HepG2 (cell line): Measurements from ENCODE around the gene MSMO1. TPM values are rescaled to one million over a fixed set of nuclear protein-coding genes. Genes with fewer than 3 reads are reported as not detected.
A peak's percentile ranks its signal among the peaks of the same experiment; 100 is the strongest.

Experiments
- AHR ChIP-seq: IDR thresholded peaks from 2 replicates; pipeline ENCODE4 v1.6.1; 2018; ENCODE audit warnings: missing genetic modification reagents, missing compliant biosample characterization
- ARNT ChIP-seq: fragments of 450-650 bp; IDR thresholded peaks from 2 replicates; pipeline ENCODE4 v1.6.1; 2017
- CBX5 ChIP-seq: sonication (generic); formaldehyde crosslinking; IDR thresholded peaks from 2 replicates; pipeline ENCODE4 v1.4.0; 2020; ENCODE audit warnings: missing genetic modification reagents, borderline replicate concordance
- ESRRA ChIP-seq: sonication (generic); formaldehyde crosslinking; IDR thresholded peaks from 2 replicates; pipeline ENCODE4 v1.5.1; 2020; ENCODE audit warnings: mild to moderate bottlenecking, low read depth, missing genetic modification reagents
- GATAD2A ChIP-seq: IDR thresholded peaks from 2 replicates; pipeline ENCODE4 v1.6.1; 2016
- HMG20B ChIP-seq: conservative IDR thresholded peaks from 2 replicates; pipeline ENCODE4 v1.6.1; 2016; ENCODE audit warnings: missing genetic modification reagents, missing compliant biosample characterization
- HOXA3 ChIP-seq: sonication (generic); formaldehyde crosslinking; IDR thresholded peaks from 2 replicates; pipeline ENCODE4 v1.5.0; 2020; ENCODE audit warnings: missing genetic modification reagents
- KDM5B ChIP-seq: sonication (generic); formaldehyde crosslinking; IDR thresholded peaks from 2 replicates; pipeline ENCODE4 v1.4.0; 2020; ENCODE audit warnings: missing genetic modification reagents, mild to moderate bottlenecking, borderline replicate concordance
- NR2F2 ChIP-seq: IDR thresholded peaks from 2 replicates; pipeline ENCODE4 v1.6.1; 2012; ENCODE audit warnings: low read depth, inconsistent platforms, borderline replicate concordance
- SNAI1 ChIP-seq: sonication (generic); formaldehyde crosslinking; IDR thresholded peaks from 2 replicates; pipeline ENCODE4 v1.5.0; 2020; ENCODE audit warnings: mild to moderate bottlenecking, missing genetic modification reagents, borderline replicate concordance
- STAG1 ChIP-seq: sonication (generic); formaldehyde crosslinking; IDR thresholded peaks from 2 replicates; pipeline ENCODE4 v1.4.0; 2020; ENCODE audit warnings: missing genetic modification reagents
- TBP ChIP-seq: sonication (generic); formaldehyde crosslinking; IDR thresholded peaks from 2 replicates; pipeline ENCODE4 v1.5.0; 2020; ENCODE audit warnings: missing genetic modification reagents
- TBX3 ChIP-seq: fragments of 450-650 bp; IDR thresholded peaks from 2 replicates; pipeline ENCODE4 v1.6.1; 2017; ENCODE audit warnings: antibody characterized with exemption, mild to moderate bottlenecking, inconsistent platforms, borderline replicate concordance
- TMF1 ChIP-seq: sonication (generic); formaldehyde crosslinking; IDR thresholded peaks from 2 replicates; pipeline ENCODE4 v1.8.1; 2022; ENCODE audit warnings: low read depth, missing genetic modification reagents
- ZBTB42 ChIP-seq: sonication (generic); formaldehyde crosslinking; IDR thresholded peaks from 2 replicates; pipeline ENCODE4 v1.5.0; 2020; ENCODE audit warnings: mild to moderate bottlenecking, missing genetic modification reagents
- ZBTB8A ChIP-seq: sonication (generic); formaldehyde crosslinking; IDR thresholded peaks from 2 replicates; pipeline ENCODE4 v1.4.0; 2020; ENCODE audit warnings: mild to moderate bottlenecking, low read depth, missing genetic modification reagents, borderline replicate concordance
- ZFP37 ChIP-seq: sonication (generic); formaldehyde crosslinking; IDR thresholded peaks from 2 replicates; pipeline ENCODE4 v1.4.0; 2020; ENCODE audit warnings: missing genetic modification reagents, borderline replicate concordance
- ZNF513 ChIP-seq: sonication (generic); formaldehyde crosslinking; conservative IDR thresholded peaks from 2 replicates; pipeline ENCODE4 v1.5.0; 2020; ENCODE audit warnings: missing genetic modification reagents
- ZNF740 ChIP-seq: sonication (generic); formaldehyde crosslinking; IDR thresholded peaks from 2 replicates; pipeline ENCODE4 v1.4.0; 2020; ENCODE audit warnings: missing genetic modification reagents
- ZNF850 ChIP-seq: sonication (generic); formaldehyde crosslinking; conservative IDR thresholded peaks from 2 replicates; pipeline ENCODE4 v1.9.0; 2021; ENCODE audit warnings: mild to moderate bottlenecking, missing genetic modification reagents
- polyA plus RNA-seq, 8 experiments: library from polyadenylated mRNA; depleted of rRNA in 3 of 8; stranded (reverse) in 7 of 8; unstranded in 1 of 8; fragments of >200 nt; fragmentation: Illumina TruSeq in 4 of 8; extraction: Trizol in 4 of 8; gene quantifications; 2 replicates each; pipeline versions ENCODE4 v1.2.1 to v1.2.3, GENCODE V29; 2011 to 2016; ENCODE audit warnings: low read depth in 4 of 8, missing spikeins in 1 of 8, mixed read lengths in 1 of 8; ENCODE audit not compliant: insufficient read depth in 1 of 8
- total RNA-seq, 5 experiments: library from RNA; depleted of rRNA; stranded (reverse); fragments of >200 nt; fragmentation: Illumina TruSeq; extraction: Trizol; gene quantifications; 2 replicates each; pipeline ENCODE4 v1.2.3, GENCODE V29; 2016; ENCODE audit warnings: low read depth in 1 of 5
- TF ChIP-seq, protein P1 (sequence below): IDR thresholded peaks from 2 replicates; pipeline ENCODE4 v1.6.1; 2016; ENCODE audit warnings: control low read depth
- TF ChIP-seq, protein P2 (sequence below): sonication (generic); formaldehyde crosslinking; IDR thresholded peaks from 2 replicates; pipeline ENCODE4 v1.4.0; 2020; ENCODE audit warnings: mild to moderate bottlenecking, missing genetic modification reagents
- TF ChIP-seq, protein P3 (sequence below): sonication (generic); formaldehyde crosslinking; conservative IDR thresholded peaks from 2 replicates; pipeline ENCODE4 v1.8.0; 2022; ENCODE audit warnings: low read depth, missing genetic modification reagents

Gene MSMO1
- total and polyA plus RNA-seq, 2 of the 13 experiments (the other 11 are each of a cell fraction or from before 2014, with no cell fraction given) = 98.1 to 216 TPM

DNA sequence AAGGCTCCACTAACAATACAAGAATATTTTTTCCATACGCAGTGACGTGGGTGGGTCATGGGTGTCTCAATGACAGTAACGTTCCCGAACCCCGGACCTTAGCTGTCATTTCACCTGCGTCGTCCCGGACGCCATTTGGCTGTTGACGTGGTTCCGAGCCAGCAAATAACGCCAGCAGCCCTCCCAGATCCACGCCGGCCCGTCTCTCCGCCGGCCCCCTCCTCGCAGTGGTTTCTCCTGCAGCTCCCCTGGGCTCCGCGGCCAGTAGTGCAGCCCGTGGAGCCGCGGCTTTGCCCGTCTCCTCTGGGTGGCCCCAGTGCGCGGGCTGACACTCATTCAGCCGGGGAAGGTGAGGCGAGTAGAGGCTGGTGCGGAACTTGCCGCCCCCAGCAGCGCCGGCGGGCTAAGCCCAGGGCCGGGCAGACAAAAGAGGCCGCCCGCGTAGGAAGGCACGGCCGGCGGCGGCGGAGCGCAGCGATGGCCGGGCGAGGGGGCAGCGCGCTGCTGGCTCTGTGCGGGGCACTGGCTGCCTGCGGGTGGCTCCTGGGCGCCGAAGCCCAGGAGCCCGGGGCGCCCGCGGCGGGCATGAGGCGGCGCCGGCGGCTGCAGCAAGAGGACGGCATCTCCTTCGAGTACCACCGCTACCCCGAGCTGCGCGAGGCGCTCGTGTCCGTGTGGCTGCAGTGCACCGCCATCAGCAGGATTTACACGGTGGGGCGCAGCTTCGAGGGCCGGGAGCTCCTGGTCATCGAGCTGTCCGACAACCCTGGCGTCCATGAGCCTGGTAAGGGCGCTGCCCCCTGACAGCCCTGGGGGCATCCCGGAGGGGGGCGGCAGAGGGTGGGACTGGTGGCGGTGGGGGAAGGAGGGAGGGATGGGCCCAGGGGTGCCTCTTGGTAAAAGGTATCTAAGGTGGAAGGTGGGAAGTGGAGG, 51.5 kb downstream of the MSMO1 start, which contains the start of gene CPE (continued):
- TF ChIP-seq, protein P1, sequence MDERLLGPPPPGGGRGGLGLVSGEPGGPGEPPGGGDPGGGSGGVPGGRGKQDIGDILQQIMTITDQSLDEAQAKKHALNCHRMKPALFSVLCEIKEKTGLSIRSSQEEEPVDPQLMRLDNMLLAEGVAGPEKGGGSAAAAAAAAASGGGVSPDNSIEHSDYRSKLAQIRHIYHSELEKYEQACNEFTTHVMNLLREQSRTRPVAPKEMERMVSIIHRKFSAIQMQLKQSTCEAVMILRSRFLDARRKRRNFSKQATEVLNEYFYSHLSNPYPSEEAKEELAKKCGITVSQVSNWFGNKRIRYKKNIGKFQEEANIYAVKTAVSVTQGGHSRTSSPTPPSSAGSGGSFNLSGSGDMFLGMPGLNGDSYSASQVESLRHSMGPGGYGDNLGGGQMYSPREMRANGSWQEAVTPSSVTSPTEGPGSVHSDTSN (CRISPR knock-in tag) = no peak
- TF ChIP-seq KDM5B (CRISPR knock-in tag) = peak; percentile 60; the same call in 1 of the 2 replicates
- TF ChIP-seq TMF1 = no peak; the same call in 1 of the 2 replicates
- TF ChIP-seq STAG1 (CRISPR knock-in tag) = peak; percentile 52
- TF ChIP-seq CBX5 (CRISPR knock-in tag) = peak; percentile 43; the same call in 1 of the 2 replicates
- TF ChIP-seq TBX3 = no peak
- TF ChIP-seq ZNF513 (CRISPR knock-in tag) = no peak
- peak; percentile 77; the same call in 1 of the 2 replicates for TF ChIP-seq GATAD2A (CRISPR knock-in tag)
- no peak for TF ChIP-seq ARNT
- 0 out of 2 replicates have a peak, but pooled peaks have one; percentile 19 for TF ChIP-seq ESRRA (CRISPR knock-in tag)
- TF ChIP-seq HOXA3 (CRISPR knock-in tag) = peak; percentile 94
- TF ChIP-seq ZBTB8A (CRISPR knock-in tag) = no peak
- no peak for TF ChIP-seq ZBTB42 (CRISPR knock-in tag)
- TF ChIP-seq, protein P2, sequence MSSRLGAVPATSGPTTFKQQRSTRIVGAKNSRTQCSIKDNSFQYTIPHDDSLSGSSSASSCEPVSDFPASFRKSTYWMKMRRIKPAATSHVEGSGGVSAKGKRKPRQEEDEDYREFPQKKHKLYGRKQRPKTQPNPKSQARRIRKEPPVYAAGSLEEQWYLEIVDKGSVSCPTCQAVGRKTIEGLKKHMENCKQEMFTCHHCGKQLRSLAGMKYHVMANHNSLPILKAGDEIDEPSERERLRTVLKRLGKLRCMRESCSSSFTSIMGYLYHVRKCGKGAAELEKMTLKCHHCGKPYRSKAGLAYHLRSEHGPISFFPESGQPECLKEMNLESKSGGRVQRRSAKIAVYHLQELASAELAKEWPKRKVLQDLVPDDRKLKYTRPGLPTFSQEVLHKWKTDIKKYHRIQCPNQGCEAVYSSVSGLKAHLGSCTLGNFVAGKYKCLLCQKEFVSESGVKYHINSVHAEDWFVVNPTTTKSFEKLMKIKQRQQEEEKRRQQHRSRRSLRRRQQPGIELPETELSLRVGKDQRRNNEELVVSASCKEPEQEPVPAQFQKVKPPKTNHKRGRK (CRISPR knock-in tag) = peak; percentile 25; the same call in 1 of the 2 replicates
- no peak for TF ChIP-seq HMG20B
- TF ChIP-seq ZFP37 (CRISPR knock-in tag) = no peak
- TF ChIP-seq ZNF740 (CRISPR knock-in tag) = 0 out of 2 replicates have a peak, but pooled peaks have one; percentile 37
- no peak for TF ChIP-seq TBP (CRISPR knock-in tag)
- TF ChIP-seq NR2F2 = no peak
- TF ChIP-seq, protein P3, sequence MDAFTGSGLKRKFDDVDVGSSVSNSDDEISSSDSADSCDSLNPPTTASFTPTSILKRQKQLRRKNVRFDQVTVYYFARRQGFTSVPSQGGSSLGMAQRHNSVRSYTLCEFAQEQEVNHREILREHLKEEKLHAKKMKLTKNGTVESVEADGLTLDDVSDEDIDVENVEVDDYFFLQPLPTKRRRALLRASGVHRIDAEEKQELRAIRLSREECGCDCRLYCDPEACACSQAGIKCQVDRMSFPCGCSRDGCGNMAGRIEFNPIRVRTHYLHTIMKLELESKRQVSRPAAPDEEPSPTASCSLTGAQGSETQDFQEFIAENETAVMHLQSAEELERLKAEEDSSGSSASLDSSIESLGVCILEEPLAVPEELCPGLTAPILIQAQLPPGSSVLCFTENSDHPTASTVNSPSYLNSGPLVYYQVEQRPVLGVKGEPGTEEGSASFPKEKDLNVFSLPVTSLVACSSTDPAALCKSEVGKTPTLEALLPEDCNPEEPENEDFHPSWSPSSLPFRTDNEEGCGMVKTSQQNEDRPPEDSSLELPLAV (CRISPR knock-in tag) = no peak
- no peak for TF ChIP-seq ZNF850 (CRISPR knock-in tag)
- TF ChIP-seq SNAI1 (CRISPR knock-in tag) = no peak
- no peak for TF ChIP-seq AHR (CRISPR knock-in tag)
